ENCODE results near the gene PXN.

GRCh38 chr12:120239776-120240494, 25.6 kb downstream of the PXN start:
- TF ChIP-seq, protein P1, sequence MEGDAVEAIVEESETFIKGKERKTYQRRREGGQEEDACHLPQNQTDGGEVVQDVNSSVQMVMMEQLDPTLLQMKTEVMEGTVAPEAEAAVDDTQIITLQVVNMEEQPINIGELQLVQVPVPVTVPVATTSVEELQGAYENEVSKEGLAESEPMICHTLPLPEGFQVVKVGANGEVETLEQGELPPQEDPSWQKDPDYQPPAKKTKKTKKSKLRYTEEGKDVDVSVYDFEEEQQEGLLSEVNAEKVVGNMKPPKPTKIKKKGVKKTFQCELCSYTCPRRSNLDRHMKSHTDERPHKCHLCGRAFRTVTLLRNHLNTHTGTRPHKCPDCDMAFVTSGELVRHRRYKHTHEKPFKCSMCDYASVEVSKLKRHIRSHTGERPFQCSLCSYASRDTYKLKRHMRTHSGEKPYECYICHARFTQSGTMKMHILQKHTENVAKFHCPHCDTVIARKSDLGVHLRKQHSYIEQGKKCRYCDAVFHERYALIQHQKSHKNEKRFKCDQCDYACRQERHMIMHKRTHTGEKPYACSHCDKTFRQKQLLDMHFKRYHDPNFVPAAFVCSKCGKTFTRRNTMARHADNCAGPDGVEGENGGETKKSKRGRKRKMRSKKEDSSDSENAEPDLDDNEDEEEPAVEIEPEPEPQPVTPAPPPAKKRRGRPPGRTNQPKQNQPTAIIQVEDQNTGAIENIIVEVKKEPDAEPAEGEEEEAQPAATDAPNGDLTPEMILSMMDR (IDR thresholded peaks at IDR 0.05 in 8 of 11, conservative IDR thresholded peaks at IDR 0.05 in 3 of 11), result no peak
- TF ChIP-seq POLR2A (IDR thresholded peaks at IDR 0.05), result no peak
